K562 (cell line): ENCODE measurements around the gene ATP6V0E1. TPM values are rescaled to one million over a fixed set of nuclear protein-coding genes. Genes with fewer than 3 reads are reported as not detected.

Source experiments
- ATF2 ChIP-seq: sonication (generic); formaldehyde crosslinking; IDR thresholded peaks from 2 replicates; pipeline ENCODE4 v1.8.1; 2022; ENCODE audit warnings: missing genetic modification reagents
- ESRRA ChIP-seq: fragments of 450-650 bp; IDR thresholded peaks from 2 replicates; pipeline ENCODE4 v1.6.1; 2014; ENCODE audit warnings: low read depth, mild to moderate bottlenecking, moderate library complexity, borderline replicate concordance
- HNRNPLL ChIP-seq: fragments of 200-400 bp; formaldehyde crosslinking; IDR thresholded peaks from 2 replicates; pipeline ENCODE4 v1.6.1; 2017; ENCODE audit warnings: low read length, low read depth, mild to moderate bottlenecking; ENCODE audit not compliant: poor library complexity, severe bottlenecking
- MEF2A ChIP-seq: IDR thresholded peaks from 2 replicates; pipeline ENCODE4 v1.6.1; 2011; ENCODE audit warnings: low read depth, mild to moderate bottlenecking, low read length, moderate library complexity; ENCODE audit not compliant: control insufficient read depth
- MTA1 ChIP-seq: fragments of 450-650 bp; IDR thresholded peaks from 2 replicates; pipeline ENCODE4 v1.6.1; 2017; ENCODE audit warnings: borderline replicate concordance
- MYBL2 ChIP-seq, 2 experiments: fragments of 450-650 bp in 1 of 2; sonication (generic) in 1 of 2; formaldehyde crosslinking in 1 of 2; IDR thresholded peaks; 2 replicates each; pipeline versions ENCODE4 v1.6.1 to v1.8.1; 2017 to 2022; ENCODE audit warnings: borderline replicate concordance in 1 of 2, inconsistent platforms in 1 of 2, low read depth in 1 of 2, mild to moderate bottlenecking in 1 of 2, missing genetic modification reagents in 1 of 2, moderate library complexity in 1 of 2
- NCOA4 ChIP-seq: fragments of 450-650 bp; IDR thresholded peaks from 2 replicates; pipeline ENCODE4 v1.6.1; 2018; ENCODE audit warnings: mild to moderate bottlenecking; ENCODE audit not compliant: partially characterized antibody
- NFYB ChIP-seq: IDR thresholded peaks from 2 replicates; pipeline ENCODE4 v1.6.1; 2011; ENCODE audit warnings: mild to moderate bottlenecking, moderate library complexity; ENCODE audit not compliant: insufficient read length; ENCODE audit errors: extremely low read depth
- PCBP1 ChIP-seq: fragments of 200-400 bp; formaldehyde crosslinking; IDR thresholded peaks from 2 replicates; pipeline ENCODE4 v1.6.1; 2018; ENCODE audit warnings: mild to moderate bottlenecking, low read depth, low read length; ENCODE audit not compliant: poor library complexity, severe bottlenecking
- RFX7 ChIP-seq: fragments of 250-450 bp; sonication (Bioruptor Pico); IDR thresholded peaks from 2 replicates; pipeline ENCODE4 v1.5.1; 2021; ENCODE audit warnings: mild to moderate bottlenecking
- SRSF7 ChIP-seq: fragments of 200-400 bp; formaldehyde crosslinking; optimal IDR thresholded peaks from 2 replicates; pipeline ENCODE3; 2017; ENCODE audit warnings: mild to moderate bottlenecking, low read depth, low read length
- TCFL5 ChIP-seq: fragments of 250-450 bp; sonication (Bioruptor Pico); conservative IDR thresholded peaks from 2 replicates; pipeline ENCODE4 v1.6.1; 2021; ENCODE audit warnings: mild to moderate bottlenecking, moderate library complexity, matching md5 sums
- THAP12 ChIP-seq: fragments of 250-450 bp; sonication (Bioruptor Pico); IDR thresholded peaks from 2 replicates; pipeline ENCODE4 v1.9.0; 2021; ENCODE audit warnings: mild to moderate bottlenecking, inconsistent platforms
- TOE1 ChIP-seq, 2 experiments: fragments of 450-650 bp in 1 of 2; sonication (generic) in 1 of 2; formaldehyde crosslinking in 1 of 2; IDR thresholded peaks; 2 replicates each; pipeline versions ENCODE4 v1.7.1 to v1.8.0; 2016 to 2022; ENCODE audit warnings: borderline replicate concordance in 2 of 2, mild to moderate bottlenecking in 2 of 2, antibody characterized with exemption in 1 of 2, inconsistent platforms in 1 of 2, low read depth in 1 of 2, missing genetic modification reagents in 1 of 2, moderate library complexity in 1 of 2
- ZNF592 ChIP-seq: fragments of 450-650 bp; IDR thresholded peaks from 2 replicates; pipeline ENCODE4 v1.6.1; 2017; ENCODE audit warnings: antibody characterized with exemption, mild to moderate bottlenecking
- ZNF76 ChIP-seq: fragments of 250-450 bp; sonication (Bioruptor Pico); IDR thresholded peaks from 2 replicates; pipeline ENCODE4 v1.4.0; 2020; ENCODE audit warnings: mild to moderate bottlenecking, moderate library complexity, borderline replicate concordance
- ZNF778 ChIP-seq: fragments of 450-650 bp; formaldehyde crosslinking; IDR thresholded peaks from 2 replicates; pipeline ENCODE4 v1.4.0; 2020; ENCODE audit warnings: mild to moderate bottlenecking, moderate library complexity
- ZNF785 ChIP-seq: fragments of 250-450 bp; sonication (Bioruptor Pico); IDR thresholded peaks from 2 replicates; pipeline ENCODE4 v1.4.0; 2020; ENCODE audit warnings: mild to moderate bottlenecking
- polyA plus RNA-seq, 8 experiments: library from polyadenylated mRNA; depleted of rRNA in 4 of 8; stranded (reverse) in 5 of 8; unstranded in 3 of 8; fragments of >200 nt; fragmentation: Nextera tagmentation in 2 of 8; fragmentation: Illumina TruSeq in 1 of 8; extraction: Ambion mirVana in 2 of 8; extraction: Trizol in 1 of 8; gene quantifications; 2 replicates each; pipeline versions ENCODE4 v1.2.1 to v1.2.3, GENCODE V29; 2011 to 2014; ENCODE audit warnings: inconsistent platforms in 1 of 8, missing spikeins in 1 of 8
- total RNA-seq, 7 experiments: library from RNA; depleted of rRNA in 6 of 7; stranded (reverse); fragments of >200 nt in 6 of 7; fragmentation: Illumina TruSeq in 2 of 7; extraction: Trizol in 2 of 7; gene quantifications; 2 replicates each; pipeline versions ENCODE4 v1.2.1 to v1.2.3, GENCODE V29; 2011 to 2021; ENCODE audit warnings: low replicate concordance in 1 of 7

The ATP6V0E1 gene
- total and polyA plus RNA-seq, 9 of the 15 experiments (the other 6 are each of a cell fraction or from before 2014, with no cell fraction given): 63.8 to 395 (median 112) TPM

GRCh38 chr5:173055983-173056782 is 72.6 kb downstream of the ATP6V0E1 start, which contains the start of gene CREBRF (continued):
- TF ChIP-seq ATF2 (CRISPR knock-in tag) (no peak), RFX7 (CRISPR knock-in tag) (no peak), PCBP1 (no peak), MEF2A (no peak), TCFL5 (CRISPR knock-in tag) (no peak), HNRNPLL (no peak), NCOA4 (no peak), TOE1 (IDR thresholded peaks at IDR 0.05; ENCODE audit: borderline replicate concordance) (peak; percentile 97), TOE1 (CRISPR knock-in tag; IDR thresholded peaks at IDR 0.05; ENCODE audit: borderline replicate concordance, low read depth) (no peak), NFYB (peak; percentile 63), ZNF592 (no peak), ZNF778 (CRISPR knock-in tag) (no peak), ZNF76 (CRISPR knock-in tag) (0 out of 2 replicates have a peak, but pooled peaks have one; percentile 21), MTA1 (no peak; the same call in 1 of the 2 replicates), ESRRA (0 out of 2 replicates have a peak, but pooled peaks have one; percentile 2), MYBL2 (IDR thresholded peaks at IDR 0.05; ENCODE audit: low read depth) (no peak), MYBL2 (CRISPR knock-in tag; IDR thresholded peaks at IDR 0.05; ENCODE audit: borderline replicate concordance) (no peak), ZNF785 (CRISPR knock-in tag) (no peak), THAP12 (CRISPR knock-in tag) (no peak), SRSF7 (no peak)
